ENCODE data around the gene SLC13A3.
"Not testable (repeated sequence)": the region's sequence is repeated elsewhere in the genome, so short reads cannot be mapped to it uniquely, and the experiment has no call there.

Gene SLC13A3

GRCh38 chr20:46681032-46681854, 30.0 kb upstream of the SLC13A3 start:
- peak; percentile 68 for DNase-seq (ENCODE audit: low spot score)
- TF ChIP-seq, protein P1, sequence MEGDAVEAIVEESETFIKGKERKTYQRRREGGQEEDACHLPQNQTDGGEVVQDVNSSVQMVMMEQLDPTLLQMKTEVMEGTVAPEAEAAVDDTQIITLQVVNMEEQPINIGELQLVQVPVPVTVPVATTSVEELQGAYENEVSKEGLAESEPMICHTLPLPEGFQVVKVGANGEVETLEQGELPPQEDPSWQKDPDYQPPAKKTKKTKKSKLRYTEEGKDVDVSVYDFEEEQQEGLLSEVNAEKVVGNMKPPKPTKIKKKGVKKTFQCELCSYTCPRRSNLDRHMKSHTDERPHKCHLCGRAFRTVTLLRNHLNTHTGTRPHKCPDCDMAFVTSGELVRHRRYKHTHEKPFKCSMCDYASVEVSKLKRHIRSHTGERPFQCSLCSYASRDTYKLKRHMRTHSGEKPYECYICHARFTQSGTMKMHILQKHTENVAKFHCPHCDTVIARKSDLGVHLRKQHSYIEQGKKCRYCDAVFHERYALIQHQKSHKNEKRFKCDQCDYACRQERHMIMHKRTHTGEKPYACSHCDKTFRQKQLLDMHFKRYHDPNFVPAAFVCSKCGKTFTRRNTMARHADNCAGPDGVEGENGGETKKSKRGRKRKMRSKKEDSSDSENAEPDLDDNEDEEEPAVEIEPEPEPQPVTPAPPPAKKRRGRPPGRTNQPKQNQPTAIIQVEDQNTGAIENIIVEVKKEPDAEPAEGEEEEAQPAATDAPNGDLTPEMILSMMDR (IDR thresholded peaks at IDR 0.05; ENCODE audit: extremely low read depth, insufficient read depth, missing control alignments): peak; percentile 85
- in situ Hi-C loops (cut with MboI; ENCODE audit: low pct_unique_long_range_greater_than_20kb, low sequenced_read_pairs, unreplicated experiment): loop anchor here (10.0 kb wide), 1 partner anchor 156 kb away; no protein-coding TSS in a partner anchor

DNA sequence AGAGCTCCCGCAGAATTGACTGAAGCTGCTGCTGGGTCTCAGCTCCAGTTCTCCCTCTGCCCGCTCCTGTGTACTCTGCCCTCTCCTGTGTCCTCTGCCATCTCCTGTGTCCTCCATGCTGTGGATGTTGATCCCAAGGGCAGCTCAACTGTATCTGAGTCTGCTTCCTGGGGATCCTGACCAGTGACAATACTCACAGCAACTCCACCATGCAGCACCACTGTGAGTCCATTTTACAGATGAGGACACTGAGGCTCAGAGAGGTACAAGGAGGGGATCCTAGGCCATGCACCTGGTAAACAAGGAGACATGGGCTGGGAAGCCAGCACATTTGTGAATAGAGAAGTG, 29.4 kb upstream of the SLC13A3 start:
- in situ Hi-C loops (cut with MboI; ENCODE audit: low pct_unique_long_range_greater_than_20kb, low sequenced_read_pairs, unreplicated experiment): loop anchor here (10.0 kb wide), 1 partner anchor 156 kb away; no protein-coding TSS in a partner anchor
- DNase-seq (ENCODE audit: low spot score): no peak
- TF ChIP-seq, protein P1 (IDR thresholded peaks at IDR 0.05; ENCODE audit: extremely low read depth, insufficient read depth, missing control alignments): no peak

GRCh38 chr20:46678516-46678915, 27.3 kb upstream of the SLC13A3 start:
- in situ Hi-C loops (cut with MboI; ENCODE audit: low pct_unique_long_range_greater_than_20kb, low sequenced_read_pairs, unreplicated experiment): no loop called here
- TF ChIP-seq, protein P1 (IDR thresholded peaks at IDR 0.05; ENCODE audit: extremely low read depth, insufficient read depth, missing control alignments): no peak
- no peak for DNase-seq (ENCODE audit: low spot score)

DNA sequence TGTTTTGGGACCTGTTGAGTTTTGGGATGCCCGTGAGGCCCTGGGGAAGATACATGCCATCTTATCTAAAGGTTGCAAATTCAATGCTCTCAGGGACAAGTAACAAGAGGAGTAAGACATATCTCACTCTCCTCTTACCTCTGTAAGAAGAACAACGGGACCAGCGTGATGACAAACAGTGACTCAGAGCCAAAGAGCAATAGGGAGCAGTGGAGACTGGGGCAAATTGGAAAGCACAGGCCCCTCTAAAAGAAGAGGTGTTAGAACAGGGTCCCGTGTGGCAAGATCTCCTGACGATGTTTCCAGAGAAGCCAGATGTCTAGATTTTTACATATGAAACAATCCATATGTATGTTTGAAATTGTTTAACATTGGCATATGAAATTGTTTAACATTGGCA, 26.3 kb upstream of the SLC13A3 start:
- TF ChIP-seq, protein P1 (IDR thresholded peaks at IDR 0.05; ENCODE audit: extremely low read depth, insufficient read depth, missing control alignments): no peak
- no peak for DNase-seq (ENCODE audit: low spot score)
- in situ Hi-C loops (cut with MboI; ENCODE audit: low pct_unique_long_range_greater_than_20kb, low sequenced_read_pairs, unreplicated experiment): no loop called here

DNA sequence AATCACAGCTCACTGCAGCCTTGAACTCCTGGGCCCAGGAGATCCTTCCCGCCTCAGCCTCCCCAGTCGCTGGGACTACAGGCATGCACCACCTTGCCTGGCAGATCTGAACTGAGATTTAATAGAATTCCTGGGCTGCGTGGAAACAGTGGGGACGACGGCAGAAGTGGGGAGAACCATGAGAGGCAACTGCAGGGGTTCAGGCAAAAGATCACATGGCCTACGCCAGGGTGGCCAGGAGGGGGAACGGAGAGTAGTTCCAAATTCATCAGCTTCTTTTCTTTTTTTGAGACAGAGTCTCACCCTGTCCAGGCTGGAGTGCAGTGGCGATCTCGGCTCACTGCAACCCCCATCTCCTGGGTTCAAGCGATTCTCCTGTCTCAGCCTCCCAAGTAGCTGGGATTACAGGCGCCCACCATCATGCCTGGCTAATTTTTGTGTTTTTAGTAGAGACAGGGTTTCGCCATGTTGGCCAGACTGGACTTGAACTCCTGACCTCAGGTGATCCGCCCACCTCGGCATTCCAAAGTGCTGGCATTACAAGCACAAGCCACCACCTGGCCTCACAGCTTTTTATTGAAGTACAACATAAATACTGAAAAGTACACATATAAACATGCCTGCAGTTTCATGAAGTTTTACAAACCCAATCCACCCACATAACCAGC, 25.5 kb upstream of the SLC13A3 start:
- DNase-seq (ENCODE audit: low spot score); in situ Hi-C loops (cut with MboI; ENCODE audit: low pct_unique_long_range_greater_than_20kb, low sequenced_read_pairs, unreplicated experiment): not testable (repeated sequence)

DNA sequence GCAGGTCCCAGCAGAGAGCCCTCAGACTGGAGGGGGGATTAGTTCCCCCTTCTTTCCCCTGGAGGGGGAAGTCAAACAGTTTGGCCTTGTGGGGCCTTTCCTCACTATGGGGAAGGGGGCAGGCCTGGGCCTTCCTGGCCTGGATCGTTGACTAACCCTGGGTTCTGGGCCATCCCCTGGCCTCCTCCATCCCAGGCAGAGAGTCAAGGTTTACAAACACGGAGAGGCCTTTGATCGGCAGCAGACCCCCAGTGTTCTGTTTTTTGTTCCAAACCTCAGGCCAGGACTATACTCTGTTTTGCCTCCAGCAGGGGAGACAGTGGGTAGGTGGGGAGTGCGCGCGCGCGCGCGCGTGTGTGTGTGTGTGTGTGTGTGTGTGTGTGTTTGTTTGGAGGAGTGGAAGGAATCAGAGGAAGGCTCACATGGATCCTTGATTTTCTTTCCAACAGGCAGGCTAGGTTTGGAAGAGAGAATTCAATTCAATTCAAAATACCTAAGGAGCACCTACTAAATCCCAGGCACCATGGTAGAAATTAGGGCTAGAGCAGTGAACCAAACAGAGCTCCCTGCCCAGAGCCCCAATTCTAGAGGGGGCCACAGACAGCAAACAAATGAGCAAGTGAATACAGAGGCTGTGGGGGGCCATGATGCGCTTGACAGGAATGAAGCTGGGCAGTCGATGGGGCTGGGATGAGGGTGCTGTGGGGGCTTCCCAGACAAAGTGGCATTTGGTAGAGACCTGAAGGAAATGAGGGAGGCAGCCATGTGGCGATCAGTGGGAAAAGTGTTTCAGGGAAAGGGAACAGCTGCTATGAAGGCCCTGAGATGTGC, 23.2 kb upstream of the SLC13A3 start:
- TF ChIP-seq, protein P1 (IDR thresholded peaks at IDR 0.05; ENCODE audit: extremely low read depth, insufficient read depth, missing control alignments): no peak
- no peak for DNase-seq (ENCODE audit: low spot score)
- in situ Hi-C loops (cut with MboI; ENCODE audit: low pct_unique_long_range_greater_than_20kb, low sequenced_read_pairs, unreplicated experiment): no loop called here

All from GM13977 (cell line).